ENCODE data around the gene NT5C1A. TPM values are rescaled to one million over a fixed set of nuclear protein-coding genes. Genes with fewer than 3 reads are reported as not detected.

The NT5C1A gene
- total RNA-seq, 1 experiment from 2014 or later = not detected

GRCh38 chr1:39642796-39643195 lies 29.1 kb downstream of the NT5C1A start:
- no peak overlapping the region for H3K4ac ChIP-seq (ENCODE audit: low read depth, low read length)
- H2BK12ac ChIP-seq (ENCODE audit: insufficient read length, low read depth, low read length) = no peak overlapping the region
- H3K9ac ChIP-seq (ENCODE audit: extremely low read depth, insufficient read length, low read length) = no peak overlapping the region
- no peak overlapping the region for H2AFZ ChIP-seq (ENCODE audit: low read length)
- H3K23me2 ChIP-seq (ENCODE audit: insufficient read length, low read depth, low read length, poor library complexity, severe bottlenecking) = no peaks in the 10 kb centered on the region
- no peak overlapping the region for H3K27ac ChIP-seq (ENCODE audit: insufficient read length, low read depth, low read length)
- H2AK5ac ChIP-seq (ENCODE audit: insufficient read length, low read length) = no peak overlapping the region
- no peak overlapping the region for H3K4me2 ChIP-seq (ENCODE audit: insufficient read depth, insufficient read length, low read length)
- no peak overlapping the region for H2BK5ac ChIP-seq (ENCODE audit: insufficient read length, low read length)
- no peak overlapping the region for H4K8ac ChIP-seq (replicated peaks; ENCODE audit: insufficient read length, low read depth, low read length)
- H3K4me3 Mint-ChIP-seq = no peak overlapping the region
- H3K4me1 ChIP-seq (ENCODE audit: insufficient read depth, low read length) = no peaks in the 10 kb centered on the region
- H4K5ac ChIP-seq (ENCODE audit: insufficient read length, low read depth, low read length) = no peak overlapping the region
- H3K79me1 ChIP-seq (ENCODE audit: insufficient read depth, low read depth, low read length, poor library complexity, severe bottlenecking) = no peaks in the 10 kb centered on the region
- no CpG with 5 or more reads among the region's 4 CpGs for WGBS (ENCODE audit: extremely low coverage, insufficient read length, low lambda C conversion rate)
- H4K91ac ChIP-seq (ENCODE audit: insufficient read length, low read depth, low read length) = no peak overlapping the region
- H3K36me3 Mint-ChIP-seq (ENCODE audit: insufficient read depth in 1 of 3, low read depth in 3 of 3) = no peaks in the 10 kb centered on the region
- H3K18ac ChIP-seq (ENCODE audit: insufficient read length, low read depth, low read length) = no peak overlapping the region
- no peak overlapping the region for H3K23ac ChIP-seq (ENCODE audit: insufficient read length, low read depth, low read length)
- no peak overlapping the region for H2BK120ac ChIP-seq (ENCODE audit: low read depth, low read length, poor library complexity, severe bottlenecking)
- H3K4me1 Mint-ChIP-seq = peaks cover 10 to 26% of the 10 kb centered on the region in 2 experiments
- peaks cover 7% of the 10 kb centered on the region; the same call in 1 of the 2 replicates for H3K27me3 ChIP-seq (ENCODE audit: insufficient read depth, low read length)
- no peak for TF ChIP-seq CTCF (conservative IDR thresholded peaks at IDR 0.05)
- H4K20me1 ChIP-seq (ENCODE audit: control insufficient read depth, insufficient read depth, insufficient read length) = no peaks in the 10 kb centered on the region
- no peak overlapping the region for H3K56ac ChIP-seq (ENCODE audit: insufficient read length, low read depth, low read length)
- H3K9me3 ChIP-seq (ENCODE audit: control insufficient read depth, low read depth, low read length) = no peaks in the 10 kb centered on the region
- no peak overlapping the region for H2BK20ac ChIP-seq (ENCODE audit: low read depth, low read length, poor library complexity, severe bottlenecking)
- H3K27me3 Mint-ChIP-seq (ENCODE audit: low read depth) = peaks cover 85% of the 10 kb centered on the region
- no peaks in the 10 kb centered on the region for H3K9me3 Mint-ChIP-seq
- H2BK15ac ChIP-seq (ENCODE audit: low read depth, low read length) = no peak overlapping the region
- H3T11ph ChIP-seq (ENCODE audit: low read length) = no peak overlapping the region
- no peak overlapping the region for H3K27ac Mint-ChIP-seq
- no peak for DNase-seq
- H3K14ac ChIP-seq (ENCODE audit: insufficient read depth, low read length) = no peak overlapping the region
- H3K79me2 ChIP-seq (ENCODE audit: insufficient read depth, low read length) = no peaks in the 10 kb centered on the region
